8988T (cell line): Measurements from ENCODE around the gene LVRN.
"Not testable (repeated sequence)": the region's sequence is repeated elsewhere in the genome, so short reads cannot be mapped to it uniquely, and the experiment has no call there.

ENCODE experiments used
- DNase-seq: peaks from one replicate; pipeline ENCODE4 v3.0.0; 2011

Gene LVRN, protein sequence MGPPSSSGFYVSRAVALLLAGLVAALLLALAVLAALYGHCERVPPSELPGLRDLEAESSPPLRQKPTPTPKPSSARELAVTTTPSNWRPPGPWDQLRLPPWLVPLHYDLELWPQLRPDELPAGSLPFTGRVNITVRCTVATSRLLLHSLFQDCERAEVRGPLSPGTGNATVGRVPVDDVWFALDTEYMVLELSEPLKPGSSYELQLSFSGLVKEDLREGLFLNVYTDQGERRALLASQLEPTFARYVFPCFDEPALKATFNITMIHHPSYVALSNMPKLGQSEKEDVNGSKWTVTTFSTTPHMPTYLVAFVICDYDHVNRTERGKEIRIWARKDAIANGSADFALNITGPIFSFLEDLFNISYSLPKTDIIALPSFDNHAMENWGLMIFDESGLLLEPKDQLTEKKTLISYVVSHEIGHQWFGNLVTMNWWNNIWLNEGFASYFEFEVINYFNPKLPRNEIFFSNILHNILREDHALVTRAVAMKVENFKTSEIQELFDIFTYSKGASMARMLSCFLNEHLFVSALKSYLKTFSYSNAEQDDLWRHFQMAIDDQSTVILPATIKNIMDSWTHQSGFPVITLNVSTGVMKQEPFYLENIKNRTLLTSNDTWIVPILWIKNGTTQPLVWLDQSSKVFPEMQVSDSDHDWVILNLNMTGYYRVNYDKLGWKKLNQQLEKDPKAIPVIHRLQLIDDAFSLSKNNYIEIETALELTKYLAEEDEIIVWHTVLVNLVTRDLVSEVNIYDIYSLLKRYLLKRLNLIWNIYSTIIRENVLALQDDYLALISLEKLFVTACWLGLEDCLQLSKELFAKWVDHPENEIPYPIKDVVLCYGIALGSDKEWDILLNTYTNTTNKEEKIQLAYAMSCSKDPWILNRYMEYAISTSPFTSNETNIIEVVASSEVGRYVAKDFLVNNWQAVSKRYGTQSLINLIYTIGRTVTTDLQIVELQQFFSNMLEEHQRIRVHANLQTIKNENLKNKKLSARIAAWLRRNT

DNA sequence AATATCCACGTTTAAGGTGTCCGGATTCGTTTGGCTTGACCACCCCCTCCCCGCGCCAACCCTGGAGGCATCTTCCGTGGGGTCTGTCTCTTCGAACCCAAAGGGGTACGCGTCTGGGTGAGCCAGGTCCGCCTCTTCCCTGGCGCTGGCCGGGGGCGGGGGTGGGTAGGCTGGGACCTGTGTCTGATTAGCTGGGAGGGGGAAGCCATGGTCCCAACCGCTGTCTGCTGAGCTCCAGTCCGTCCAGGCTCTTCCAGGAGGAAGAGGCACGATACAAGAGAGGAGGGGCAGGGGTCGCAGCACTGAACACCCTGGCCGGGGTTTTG is at the start of gene LVRN:
Gene LVRN, plus strand, starts transcription at position 237 of the 326 bp plus-strand sequence. CDS start 143 bp downstream, outside the sequence.
- no peak for DNase-seq

GRCh38 chr5:115913623-115914400 is 48.5 kb upstream of the LVRN start:
- not testable (repeated sequence) for DNase-seq

- DNase-seq = no peak
Measured at GRCh38 chr5:115920171-115920725, 42.0 kb upstream of the LVRN start.

- not testable (repeated sequence) for DNase-seq
Measured at GRCh38 chr5:115928578-115929407, 33.5 kb upstream of the LVRN start.

- not testable (repeated sequence) for DNase-seq
Measured at GRCh38 chr5:115930171-115930570, 32.1 kb upstream of the LVRN start.

- no peak for DNase-seq
Measured at GRCh38 chr5:115930630-115931337, 31.5 kb upstream of the LVRN start.

DNA sequence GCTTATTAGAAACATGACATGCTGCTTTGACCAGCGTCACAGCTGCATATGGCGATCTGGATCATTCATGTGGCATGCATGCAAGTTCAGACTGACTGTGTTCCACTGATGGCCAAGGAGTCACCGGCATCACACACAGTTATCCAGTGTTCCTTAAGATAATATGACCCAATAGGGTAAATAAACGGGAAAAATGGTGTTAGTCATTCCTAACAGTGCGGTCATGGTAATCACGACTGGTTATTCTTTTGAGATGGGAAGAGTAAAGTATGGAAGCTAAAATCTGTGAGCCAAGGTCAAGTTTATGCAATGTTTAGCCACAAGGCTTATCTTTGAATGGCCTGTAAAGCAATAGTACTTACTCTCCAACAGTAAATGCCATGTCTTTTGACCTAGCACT is 29.3 kb upstream of the LVRN start:
- no peak for DNase-seq

- DNase-seq = no peak
Measured at GRCh38 chr5:115934388-115934974, 27.8 kb upstream of the LVRN start.

DNA sequence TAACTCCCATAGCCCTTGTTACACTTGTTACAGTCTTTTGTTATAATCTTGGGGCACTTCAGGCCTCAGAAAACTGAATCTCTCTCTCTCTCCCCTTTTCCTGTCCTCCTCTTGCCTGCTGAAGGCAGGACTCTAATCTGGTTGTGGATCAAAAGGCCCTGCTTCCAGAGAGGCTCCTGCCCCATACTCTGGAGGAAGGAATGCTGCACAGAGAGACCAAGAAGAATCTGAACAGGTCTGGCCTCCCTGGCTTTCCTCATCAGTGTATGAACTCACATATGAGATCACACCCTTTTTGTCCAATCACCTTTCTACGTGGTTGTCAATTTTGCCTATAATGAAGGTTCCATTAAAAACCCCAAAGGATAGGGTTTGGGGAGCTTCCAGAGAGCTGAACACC is 26.2 kb upstream of the LVRN start:
- DNase-seq = no peak

DNA sequence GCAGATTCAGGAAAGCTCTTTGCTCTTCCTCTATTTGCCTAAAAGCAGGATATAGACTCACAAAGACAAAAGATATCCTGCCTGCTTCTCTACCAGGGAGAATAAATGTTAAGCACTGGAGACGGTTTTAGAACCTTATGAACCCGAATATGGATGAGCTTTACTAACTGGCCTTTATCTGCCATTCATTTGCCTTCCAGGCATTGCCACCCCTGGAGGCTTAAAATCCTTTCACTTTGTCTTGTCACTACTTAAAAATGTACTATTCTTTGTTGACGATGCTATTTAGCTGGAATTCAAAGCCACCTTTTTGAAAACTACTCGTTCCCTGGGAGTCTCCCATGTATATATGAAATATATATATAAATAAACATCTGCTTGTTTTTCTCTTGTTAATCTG is 23.2 kb upstream of the LVRN start:
- DNase-seq = no peak

DNA sequence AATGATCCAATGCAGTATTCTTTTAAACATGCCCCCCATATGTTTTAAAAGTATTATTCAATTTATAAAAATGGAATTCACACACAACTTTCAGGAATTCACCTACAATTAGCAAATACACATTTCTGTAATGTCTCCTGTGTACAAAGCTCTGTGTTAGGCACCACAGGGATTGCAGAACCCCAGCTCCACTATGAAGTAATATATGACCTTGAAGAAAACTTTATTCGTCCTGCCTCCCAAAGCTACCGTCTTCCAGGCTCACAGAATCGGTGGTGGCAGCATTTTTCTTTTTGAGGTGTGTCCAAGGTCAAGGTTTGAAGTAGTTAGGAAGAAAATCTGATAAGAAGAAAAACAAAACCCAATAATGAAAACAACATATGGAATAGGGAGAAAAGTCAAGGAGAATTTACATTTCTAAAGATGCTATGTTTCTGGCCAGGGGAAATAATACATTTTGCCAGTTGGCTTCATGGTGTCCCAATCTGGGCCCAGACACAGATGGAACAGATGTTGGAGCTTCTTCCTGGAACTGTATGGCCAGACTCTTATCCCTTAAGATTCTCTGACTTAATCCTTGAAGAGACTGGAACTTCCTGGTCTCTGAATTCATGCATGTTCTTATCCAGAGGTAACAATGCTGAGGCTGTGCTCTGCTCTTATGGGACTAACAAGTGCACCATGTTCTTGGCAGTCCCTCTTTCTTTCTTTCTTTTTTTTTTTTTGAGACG is 22.0 kb upstream of the LVRN start:
- no peak for DNase-seq

- no peak for DNase-seq
Measured at GRCh38 chr5:115941051-115941675, 21.1 kb upstream of the LVRN start.

DNA sequence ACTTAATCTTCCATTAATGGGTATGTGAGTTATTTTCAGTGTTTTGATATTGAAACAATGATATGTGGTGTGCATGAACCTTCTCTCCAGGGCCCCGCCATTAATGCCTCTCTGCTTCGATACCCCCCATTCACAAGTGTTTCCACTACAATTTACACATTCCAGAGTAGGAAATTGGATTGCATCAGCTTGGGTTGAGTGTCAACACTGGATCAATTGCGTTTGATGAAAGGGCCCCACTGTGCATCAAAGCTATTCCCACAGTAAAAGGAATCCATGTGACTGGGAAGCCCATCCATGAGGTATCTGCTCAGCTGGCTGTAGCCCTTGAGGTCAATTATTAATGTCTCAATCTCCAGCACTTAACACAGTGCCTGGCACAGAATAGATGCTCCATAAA is 17.8 kb upstream of the LVRN start:
- no peak for DNase-seq

DNA sequence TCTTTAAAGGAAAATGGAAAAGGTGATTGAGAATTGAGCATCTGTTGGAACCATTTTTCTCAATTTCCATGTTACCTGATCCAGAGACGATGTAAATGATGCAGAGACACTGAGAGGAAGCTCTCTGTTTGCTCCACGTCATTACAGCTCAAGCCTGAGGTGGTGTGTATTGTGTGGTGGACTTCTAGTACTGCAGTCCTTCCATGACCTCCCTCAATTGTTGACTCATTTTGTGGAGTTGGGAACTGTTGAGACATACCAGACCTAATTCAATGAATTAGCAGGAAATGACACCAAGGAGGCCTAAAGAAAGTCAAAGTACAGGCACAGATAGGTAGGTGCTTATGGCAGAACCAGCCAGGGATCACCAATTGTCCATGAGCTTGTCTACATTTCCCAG is 15.6 kb upstream of the LVRN start:
- DNase-seq = no peak

DNA sequence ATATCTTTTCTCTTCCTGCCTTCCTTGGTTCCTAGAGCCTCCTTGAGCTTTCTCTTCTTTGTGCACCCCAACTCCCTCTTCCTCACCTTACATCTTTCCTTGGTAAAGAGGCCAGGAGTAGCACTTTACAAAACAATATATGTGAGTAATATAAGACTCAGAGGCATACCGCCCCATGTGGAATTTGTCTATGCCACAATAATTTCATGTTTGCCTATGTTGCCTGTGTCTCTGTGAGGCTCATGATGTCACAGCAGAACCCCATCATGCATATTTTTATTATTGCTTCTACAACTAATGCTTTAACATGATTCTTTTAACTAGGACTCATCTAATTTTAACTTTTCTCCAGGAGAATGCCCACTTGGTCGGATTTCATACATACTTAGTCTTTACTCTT is 15.0 kb upstream of the LVRN start:
- no peak for DNase-seq

DNA sequence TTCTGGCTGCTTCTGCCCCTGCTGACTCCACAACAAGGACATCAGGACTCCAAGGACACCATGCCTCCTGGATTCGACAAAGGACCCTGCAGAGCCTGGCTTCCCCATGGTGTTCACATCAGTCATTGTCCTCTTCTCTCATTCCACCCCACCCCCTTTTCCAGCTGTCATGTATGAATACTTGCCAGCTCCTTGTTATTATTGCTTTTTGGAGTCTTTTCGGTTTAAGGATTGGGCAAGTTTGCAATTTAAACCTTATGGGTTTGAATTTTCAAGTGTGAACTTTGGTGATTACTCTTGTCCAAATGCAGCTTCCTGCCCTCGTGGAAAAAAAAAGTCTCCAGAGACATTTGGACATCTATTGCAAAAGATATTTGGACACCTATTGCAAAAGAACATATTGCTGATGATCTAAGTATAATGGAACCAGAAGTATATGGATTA is 14.2 kb upstream of the LVRN start:
- no peak for DNase-seq

DNA sequence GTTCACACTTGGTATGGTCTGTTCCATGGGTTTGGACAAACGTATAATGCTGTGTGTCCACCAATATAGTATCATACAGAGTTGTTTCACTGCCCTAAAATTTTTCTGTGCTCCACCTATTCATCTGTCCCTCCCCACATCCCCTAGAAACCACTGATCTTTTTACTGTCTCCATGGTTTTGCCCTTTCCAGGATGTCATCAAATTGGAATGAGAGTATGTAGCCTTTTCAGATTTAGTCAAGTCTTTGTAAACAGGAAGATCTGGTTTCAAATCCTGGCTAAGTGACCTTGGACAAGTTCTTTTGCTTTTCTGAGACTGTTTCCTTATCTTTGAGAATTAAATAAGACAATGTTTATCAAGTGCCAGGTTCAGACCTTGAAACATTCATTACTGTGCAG is 13.2 kb upstream of the LVRN start:
- no peak for DNase-seq

DNA sequence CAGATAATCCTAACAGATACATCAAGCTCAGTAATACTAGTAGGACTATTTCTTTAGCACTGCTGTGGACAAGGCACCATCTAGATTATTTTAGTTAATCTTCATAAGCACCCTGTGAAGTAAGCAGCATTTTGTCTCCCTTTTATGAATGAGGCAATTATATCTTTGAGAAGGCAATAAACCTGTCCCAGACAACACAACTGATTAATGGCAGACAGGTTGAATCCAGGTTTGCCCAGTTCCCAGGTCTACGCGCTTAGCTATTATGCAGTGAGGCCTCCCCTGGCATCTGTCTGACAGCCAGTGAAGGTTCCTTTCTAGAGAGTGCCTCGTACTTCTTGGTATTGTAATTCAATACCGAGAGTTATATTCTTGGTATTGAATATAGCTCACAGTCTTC is 9.7 kb upstream of the LVRN start:
- no peak for DNase-seq

DNA sequence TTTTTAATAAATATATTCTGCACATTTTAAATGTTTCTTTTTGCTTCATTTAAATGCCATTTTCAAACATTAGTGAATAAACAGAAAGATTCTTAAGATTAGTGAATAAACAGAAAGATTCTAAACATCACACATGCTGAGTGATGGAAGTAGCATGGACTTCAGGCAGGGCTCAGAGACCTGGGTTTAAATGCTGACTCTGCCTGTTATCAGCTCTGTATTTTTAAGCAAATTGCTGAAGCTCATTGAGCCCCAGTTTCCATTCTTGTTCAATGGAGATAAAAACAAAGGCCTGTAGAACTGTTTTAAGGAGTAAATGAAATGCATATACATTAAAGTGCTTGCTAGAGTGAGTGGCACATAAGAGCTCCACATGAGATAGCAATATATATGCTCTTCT is 8.1 kb upstream of the LVRN start:
- DNase-seq = no peak

- DNase-seq = no peak
Measured at GRCh38 chr5:115956957-115957356, 5.3 kb upstream of the LVRN start.
